H9 (cell line): ENCODE measurements around the gene C16orf87. TPM values are rescaled to one million over a fixed set of nuclear protein-coding genes. Genes with fewer than 3 reads are reported as not detected.

Experiments
- DNase-seq: peaks from one replicate; pipeline ENCODE4 v3.0.0-alpha.2; 2017
- H2AFZ ChIP-seq: one replicate; pipeline ENCODE4 v1.6.1; 2013; ENCODE audit warnings: mild to moderate bottlenecking, low read length, control low read depth, moderate library complexity
- H2AK5ac ChIP-seq: 2 replicates; pipeline ENCODE4 v1.6.1; 2013; ENCODE audit warnings: low read length, control low read depth, mixed read lengths; ENCODE audit not compliant: insufficient read length
- H2BK120ac ChIP-seq: one replicate; pipeline ENCODE4 v1.6.1; 2013; ENCODE audit warnings: low read depth, mild to moderate bottlenecking, low read length, control low read depth, inconsistent platforms; ENCODE audit not compliant: poor library complexity, severe bottlenecking
- H2BK12ac ChIP-seq: 2 replicates; pipeline ENCODE4 v1.6.1; 2013; ENCODE audit warnings: low read length, control low read depth, mixed read lengths, low read depth; ENCODE audit not compliant: insufficient read length
- H2BK15ac ChIP-seq: 2 replicates; pipeline ENCODE4 v1.6.1; 2013; ENCODE audit warnings: low read depth, low read length, control low read depth
- H2BK20ac ChIP-seq: one replicate; pipeline ENCODE4 v1.6.1; 2013; ENCODE audit warnings: low read depth, mild to moderate bottlenecking, low read length, control low read depth, inconsistent platforms; ENCODE audit not compliant: poor library complexity, severe bottlenecking
- H2BK5ac ChIP-seq: 2 replicates; pipeline ENCODE4 v1.6.1; 2013; ENCODE audit warnings: low read length, control low read depth, mixed read lengths; ENCODE audit not compliant: insufficient read length
- H3K14ac ChIP-seq: 2 replicates; pipeline ENCODE4 v1.6.1; 2013; ENCODE audit warnings: low read length, control low read depth; ENCODE audit not compliant: insufficient read depth
- H3K18ac ChIP-seq: 2 replicates; pipeline ENCODE4 v1.6.1; 2013; ENCODE audit warnings: low read depth, mild to moderate bottlenecking, mixed read lengths, low read length, control low read depth; ENCODE audit not compliant: insufficient read length
- H3K23ac ChIP-seq: 2 replicates; pipeline ENCODE4 v1.6.1; 2013; ENCODE audit warnings: low read length, control low read depth, mixed read lengths, low read depth; ENCODE audit not compliant: insufficient read length
- H3K23me2 ChIP-seq: 2 replicates; pipeline ENCODE4 v1.6.1; 2013; ENCODE audit warnings: low read depth, mild to moderate bottlenecking, mixed read lengths, low read length, control low read depth; ENCODE audit not compliant: insufficient read length, poor library complexity, severe bottlenecking
- H3K27ac ChIP-seq: 2 replicates; pipeline ENCODE4 v1.5.1; 2013; ENCODE audit warnings: low read length, control low read depth, mixed read lengths, low read depth; ENCODE audit not compliant: insufficient read length
- H3K27me3 ChIP-seq: 2 replicates; pipeline ENCODE4 v1.6.1; 2013; ENCODE audit warnings: low read length, control low read depth, inconsistent platforms; ENCODE audit not compliant: insufficient read depth
- H3K4ac ChIP-seq: 2 replicates; pipeline ENCODE4 v1.6.1; 2013; ENCODE audit warnings: low read depth, mild to moderate bottlenecking, control low read depth, inconsistent platforms, low read length, moderate library complexity
- H3K4me1 ChIP-seq: 2 replicates; pipeline ENCODE4 v1.6.1; 2013; ENCODE audit warnings: low read length, control low read depth, inconsistent platforms; ENCODE audit not compliant: insufficient read depth
- H3K4me2 ChIP-seq: 2 replicates; pipeline ENCODE4 v1.6.1; 2013; ENCODE audit warnings: low read length, control low read depth, mixed read lengths; ENCODE audit not compliant: insufficient read length, insufficient read depth
- H3K56ac ChIP-seq: 2 replicates; pipeline ENCODE4 v1.6.1; 2013; ENCODE audit warnings: low read depth, mild to moderate bottlenecking, mixed read lengths, low read length, control low read depth; ENCODE audit not compliant: insufficient read length
- H3K79me1 ChIP-seq: 2 replicates; pipeline ENCODE4 v1.6.1; 2013; ENCODE audit warnings: low read depth, mild to moderate bottlenecking, moderate library complexity, low read length, control low read depth, inconsistent platforms; ENCODE audit not compliant: insufficient read depth, poor library complexity, severe bottlenecking
- H3K79me2 ChIP-seq: 2 replicates; pipeline ENCODE4 v1.6.1; 2013; ENCODE audit warnings: low read length, control low read depth, inconsistent platforms; ENCODE audit not compliant: insufficient read depth
- H3K9ac ChIP-seq: 2 replicates; pipeline ENCODE4 v1.6.1; 2013; ENCODE audit warnings: low read length, control low read depth, mixed read lengths; ENCODE audit not compliant: insufficient read length; ENCODE audit errors: extremely low read depth
- H3K9me3 ChIP-seq: one replicate; pipeline ENCODE4 v1.6.1; 2013; ENCODE audit warnings: low read depth, low read length, inconsistent platforms; ENCODE audit not compliant: control insufficient read depth
- H3T11ph ChIP-seq: one replicate; pipeline ENCODE4 v1.6.1; 2013; ENCODE audit warnings: mild to moderate bottlenecking, low read length, control low read depth, inconsistent platforms
- H4K20me1 ChIP-seq: one replicate; pipeline ENCODE4 v1.6.1; 2013; ENCODE audit not compliant: control insufficient read depth, insufficient read length, insufficient read depth
- H4K5ac ChIP-seq: 2 replicates; pipeline ENCODE4 v1.6.1; 2013; ENCODE audit warnings: low read depth, mild to moderate bottlenecking, mixed read lengths, low read length, control low read depth; ENCODE audit not compliant: insufficient read length
- H4K8ac ChIP-seq: replicated peaks from 2 replicates; pipeline ENCODE4 v1.6.1; 2013; ENCODE audit warnings: low read length, control low read depth, mixed read lengths, low read depth; ENCODE audit not compliant: insufficient read length
- H4K91ac ChIP-seq: 2 replicates; pipeline ENCODE4 v1.6.1; 2013; ENCODE audit warnings: low read depth, mild to moderate bottlenecking, moderate library complexity, mixed read lengths, low read length, control low read depth; ENCODE audit not compliant: insufficient read length
- H3K27ac Mint-ChIP-seq, 3 experiments: 2 replicates in 2 of 3; 3 replicates in 1 of 3; pipeline ENCODE4 v1.8.0; 2020 to 2021; ENCODE audit warnings: mixed read lengths in 3 of 3, mild to moderate bottlenecking in 1 of 3, moderate library complexity in 1 of 3
- H3K27me3 Mint-ChIP-seq: 2 replicates; pipeline ENCODE4 v1.8.0; 2021; ENCODE audit warnings: low read depth, mild to moderate bottlenecking, moderate library complexity, mixed read lengths
- H3K36me3 Mint-ChIP-seq, 3 experiments: 2 replicates in 2 of 3; 3 replicates in 1 of 3; pipeline ENCODE4 v1.8.0; 2020 to 2021; ENCODE audit warnings: low read depth in 3 of 3, mixed read lengths in 3 of 3; ENCODE audit not compliant: insufficient read depth in 1 of 3
- H3K4me1 Mint-ChIP-seq, 2 experiments: 2 replicates each; pipeline ENCODE4 v1.8.0; 2020; ENCODE audit warnings: mixed read lengths in 2 of 2
- H3K4me3 Mint-ChIP-seq, 2 experiments: 2 replicates in 1 of 2; 3 replicates in 1 of 2; pipeline ENCODE4 v1.8.0; 2020 to 2021; ENCODE audit warnings: mild to moderate bottlenecking in 2 of 2, mixed read lengths in 2 of 2, moderate library complexity in 1 of 2
- H3K9me3 Mint-ChIP-seq, 2 experiments: 2 replicates in 1 of 2; 3 replicates in 1 of 2; pipeline ENCODE4 v1.8.0; 2020; ENCODE audit warnings: mild to moderate bottlenecking in 2 of 2, mixed read lengths in 2 of 2, moderate library complexity in 1 of 2
- CTCF ChIP-seq: fragments of 200-600 bp; sonication (generic); conservative IDR thresholded peaks from 3 replicates; pipeline ENCODE4 v1.8.0; 2021; ENCODE audit warnings: antibody characterized with exemption, mild to moderate bottlenecking
- WGBS: extraction: QIAGEN DNeasy Blood & Tissue Kit; methylation state at CpG from one replicate; pipeline ENCODE4 v1.1.7; 2013; ENCODE audit warnings: missing lambda C conversion rate, low lambda C conversion rate, mixed read lengths; ENCODE audit not compliant: insufficient read length; ENCODE audit errors: extremely low coverage; 5-methylcytosine and 5-hydroxymethylcytosine counted together
- total RNA-seq: library from RNA; stranded (reverse); gene quantifications from 2 replicates; pipeline ENCODE4 v1.2.1, GENCODE V29; 2021

Gene C16orf87
- total RNA-seq, 1 experiment from 2014 or later, result 16.7 TPM

- H3K27ac Mint-ChIP-seq, result no peak overlapping the region
- Histone ChIP-seq H2BK20ac (no peak overlapping the region), H3K79me2 (no peaks in the 10 kb centered on the region), H3K23ac (no peak overlapping the region), H3K9ac (no peak overlapping the region), H3K79me1 (no peaks in the 10 kb centered on the region), H3K14ac (no peak overlapping the region), H4K20me1 (no peaks in the 10 kb centered on the region), H3K4ac (no peak overlapping the region), H3K18ac (no peak overlapping the region), H3K4me1 (no peaks in the 10 kb centered on the region), H2BK12ac (no peak overlapping the region), H2BK5ac (no peak overlapping the region), H4K91ac (no peak overlapping the region), H3K4me2 (no peak overlapping the region), H2AK5ac (no peak overlapping the region), H3K56ac (no peak overlapping the region), H3T11ph (no peak overlapping the region), H3K23me2 (no peaks in the 10 kb centered on the region), H2BK120ac (no peak overlapping the region), H2BK15ac (no peak overlapping the region), H3K27ac (no peak overlapping the region), H3K27me3 (no peaks in the 10 kb centered on the region), H4K5ac (no peak overlapping the region), H3K9me3 (no peaks in the 10 kb centered on the region), H4K8ac (no peak overlapping the region), H2AFZ (no peak overlapping the region)
- H3K36me3 Mint-ChIP-seq, result no peaks in the 10 kb centered on the region
- TF ChIP-seq CTCF, result no peak
- H3K9me3 Mint-ChIP-seq, result no peaks in the 10 kb centered on the region
- WGBS, result no CpG with 5 or more reads among the region's 12 CpGs
- H3K27me3 Mint-ChIP-seq, result no peaks in the 10 kb centered on the region
- H3K4me3 Mint-ChIP-seq, result no peak overlapping the region
- no peak for DNase-seq
- H3K4me1 Mint-ChIP-seq, result peaks cover 11 to 19% of the 10 kb centered on the region in 2 experiments
Measured at GRCh38 chr16:46763147-46763546, 67.8 kb downstream of the C16orf87 start.
